GM18520 (cell line): ENCODE data around the gene THAP6.

Source experiments
- ATAC-seq: cut with Tn5 transposase; IDR thresholded peaks from one replicate; pipeline ENCODE4 v1.9.1; 2021; ENCODE audit not compliant: unreplicated experiment

Gene THAP6

DNA sequence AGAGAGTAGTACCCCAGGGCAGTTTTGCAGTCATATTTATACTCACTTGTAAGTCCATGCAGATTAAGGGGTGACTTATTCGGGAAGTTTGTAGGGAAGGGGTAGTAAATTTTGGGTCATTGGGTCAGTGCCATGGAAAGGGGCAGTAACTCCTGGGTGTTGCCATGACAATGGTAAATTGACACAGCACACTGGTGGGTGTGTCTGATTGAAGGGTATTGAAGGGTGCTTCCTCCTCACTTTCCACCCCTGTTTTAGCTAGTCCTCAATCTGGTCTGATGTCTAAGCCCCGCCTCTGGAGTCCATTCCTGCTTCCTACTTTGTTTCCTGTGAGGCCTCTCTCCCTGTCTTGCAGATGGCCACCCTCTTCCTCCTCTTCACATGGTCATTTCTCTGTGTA lies 53.5 kb downstream of the THAP6 start:
- no peak for ATAC-seq
